Activated CD4-positive, CD25-positive, alpha-beta regulatory T cell treated with anti-CD3 and anti-CD28 coated beads, Interleukin-2, amount 50 U/mL, for 72 hours (primary cell): ENCODE data around the gene DVL1.

Experiments
- DNase-seq: peaks from one replicate; pipeline ENCODE4 v3.0.0; 2021

The DVL1 gene

DNA sequence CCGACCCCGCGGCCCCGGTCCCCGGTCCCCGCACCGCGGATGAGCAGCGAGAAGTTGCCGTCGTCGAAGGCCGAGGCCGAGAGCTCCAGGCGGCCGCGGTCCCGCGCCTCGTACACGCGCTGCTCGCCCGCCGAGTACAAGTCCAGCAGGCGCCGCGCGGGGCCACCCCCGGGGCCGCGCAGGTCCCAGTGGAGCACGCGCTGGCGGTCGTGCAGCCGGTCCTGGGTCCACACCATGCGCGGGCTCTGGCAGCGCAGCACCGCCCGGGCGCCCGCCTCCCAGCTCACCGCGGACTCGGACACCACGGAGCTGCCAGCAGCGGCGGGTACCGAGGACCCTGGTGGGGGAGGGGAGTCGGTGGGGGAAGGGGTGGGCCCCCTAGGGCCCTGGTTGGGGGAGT, 6.2 kb upstream of the DVL1 start:
- DNase-seq, result no peak

DNA sequence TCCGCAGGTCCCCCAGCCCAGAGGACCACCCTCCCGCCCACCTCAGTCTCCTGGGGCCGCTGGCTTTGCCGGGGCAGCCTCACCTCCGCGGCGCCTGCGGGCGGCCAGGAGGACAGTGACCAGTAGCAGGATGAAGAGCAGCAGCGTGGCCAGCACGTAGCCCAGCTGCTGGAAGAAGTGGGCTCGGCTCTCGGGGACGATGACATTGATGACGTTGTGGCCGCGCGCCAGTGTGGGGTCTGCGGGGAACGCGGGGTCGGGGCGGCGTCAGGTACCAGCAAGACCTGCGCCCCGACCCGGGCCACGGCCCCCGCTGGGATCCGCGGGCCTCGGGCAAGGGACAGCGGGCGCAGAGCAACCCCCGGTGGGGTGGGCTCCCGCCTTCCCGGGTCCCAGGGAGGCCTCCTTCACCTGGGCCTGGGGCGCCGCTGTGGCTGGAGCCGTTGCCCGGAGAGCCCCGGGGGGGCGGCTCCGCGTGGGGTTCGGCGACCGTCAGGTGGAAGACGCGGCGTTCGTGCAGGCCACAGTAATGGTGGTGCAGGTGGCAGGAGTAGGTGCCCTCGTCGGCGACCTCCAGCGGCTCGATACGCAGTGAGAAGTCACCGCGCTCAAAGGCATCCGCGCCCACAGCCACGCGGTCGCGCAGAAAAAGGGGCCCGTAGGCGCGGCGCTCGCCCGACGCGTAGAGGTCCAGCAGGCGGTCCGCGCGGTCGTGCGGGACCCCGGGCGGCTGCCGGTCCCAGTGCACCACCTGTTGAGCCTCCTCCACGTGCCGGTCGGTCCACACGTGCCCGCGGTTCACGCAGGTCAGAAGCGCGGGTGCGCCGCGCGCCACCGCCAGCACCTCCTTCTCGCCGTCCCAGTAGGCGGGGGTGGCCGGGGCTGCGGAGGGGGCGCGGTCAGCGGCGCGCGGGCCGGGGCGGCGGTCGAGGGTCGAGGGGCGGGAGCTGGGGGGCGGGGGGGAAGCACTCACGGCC, 5.3 kb upstream of the DVL1 start:
- DNase-seq, result no peak

DNA sequence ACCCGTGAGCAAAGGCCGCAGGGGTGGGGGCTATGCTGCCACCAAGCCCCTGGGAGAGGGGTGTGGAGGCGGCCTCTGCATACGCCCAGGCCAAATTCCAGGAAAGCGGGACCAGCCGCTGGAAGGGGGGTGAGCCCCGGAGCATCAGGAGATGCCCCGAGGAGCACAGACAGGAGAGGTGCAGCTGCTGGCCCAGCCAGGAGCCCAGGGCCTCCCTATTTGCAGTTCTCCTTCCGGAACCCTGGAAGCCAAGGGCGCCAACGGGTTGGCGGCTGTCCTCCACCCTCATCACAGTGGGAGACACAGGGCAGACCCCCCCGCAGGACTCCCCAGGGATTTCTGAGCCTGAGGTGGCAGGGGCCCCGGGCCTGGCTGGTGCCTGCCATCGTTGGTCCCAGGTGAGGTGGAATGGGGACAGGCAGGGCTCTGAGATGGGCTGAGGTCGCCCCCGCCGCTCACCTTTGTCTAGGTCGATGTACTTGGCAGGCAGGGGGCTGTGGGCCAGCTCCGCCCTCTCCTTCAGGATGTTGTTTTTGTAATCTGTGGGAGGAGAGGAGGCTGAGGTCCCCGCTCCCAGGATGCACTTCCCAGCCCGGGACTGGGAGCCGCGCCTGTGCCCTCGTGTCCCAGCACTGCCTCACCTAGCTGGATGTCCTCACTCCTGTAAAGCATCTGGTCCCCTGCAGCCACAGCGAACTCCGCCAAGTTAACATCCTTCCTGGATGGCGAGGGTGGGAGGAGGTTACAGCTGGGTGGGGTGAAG, 4.4 kb upstream of the DVL1 start:
- no peak for DNase-seq

- no peak for DNase-seq
Observed at GRCh38 chr1:1352786-1353388, 3.7 kb upstream of the DVL1 start.

GRCh38 chr1:1351511-1352427, 2.6 kb upstream of the DVL1 start:
- no peak for DNase-seq

GRCh38 chr1:1348420-1349255, 580 bp downstream of the DVL1 start:
- DNase-seq, result no peak

GRCh38 chr1:1347663-1348419, 1.4 kb downstream of the DVL1 start:
- DNase-seq, result no peak

- no peak for DNase-seq
Observed at GRCh38 chr1:1347026-1347595, 2.1 kb downstream of the DVL1 start.

GRCh38 chr1:1346501-1346890, 2.7 kb downstream of the DVL1 start:
- no peak for DNase-seq

- no peak for DNase-seq
Observed at GRCh38 chr1:1345860-1346500, 3.2 kb downstream of the DVL1 start.

GRCh38 chr1:1345384-1345783, 3.8 kb downstream of the DVL1 start:
- no peak for DNase-seq

GRCh38 chr1:1344655-1345361, 4.4 kb downstream of the DVL1 start:
- DNase-seq, result no peak

- no peak for DNase-seq
Observed at GRCh38 chr1:1343811-1344421, 5.3 kb downstream of the DVL1 start.

GRCh38 chr1:1342584-1343115, 6.6 kb downstream of the DVL1 start:
- no peak for DNase-seq

- DNase-seq, result no peak
Observed at GRCh38 chr1:1342061-1342562, 7.1 kb downstream of the DVL1 start.

DNA sequence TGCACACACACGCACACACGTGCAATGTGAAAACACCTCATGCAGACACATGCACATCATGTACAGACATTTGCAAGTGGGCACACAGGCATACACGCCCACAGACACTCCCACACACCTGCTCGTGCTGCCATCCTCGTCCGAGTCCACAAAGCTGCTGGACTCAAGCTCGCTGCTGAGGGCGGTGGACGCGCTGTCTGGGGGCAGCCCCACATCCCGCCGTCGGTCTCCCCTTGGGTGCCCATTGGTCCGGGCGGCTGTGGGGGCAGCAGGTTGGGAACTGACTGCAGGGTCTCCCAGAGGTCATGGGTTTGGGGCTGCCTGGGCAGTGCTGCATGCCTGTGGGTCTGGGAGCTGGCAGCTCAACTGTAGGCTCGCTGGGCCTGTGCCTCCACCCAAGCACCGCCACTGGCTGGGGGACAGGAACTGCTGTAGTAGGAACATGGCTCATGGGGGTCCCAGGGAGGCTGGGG, 7.6 kb downstream of the DVL1 start:
- DNase-seq, result no peak

DNA sequence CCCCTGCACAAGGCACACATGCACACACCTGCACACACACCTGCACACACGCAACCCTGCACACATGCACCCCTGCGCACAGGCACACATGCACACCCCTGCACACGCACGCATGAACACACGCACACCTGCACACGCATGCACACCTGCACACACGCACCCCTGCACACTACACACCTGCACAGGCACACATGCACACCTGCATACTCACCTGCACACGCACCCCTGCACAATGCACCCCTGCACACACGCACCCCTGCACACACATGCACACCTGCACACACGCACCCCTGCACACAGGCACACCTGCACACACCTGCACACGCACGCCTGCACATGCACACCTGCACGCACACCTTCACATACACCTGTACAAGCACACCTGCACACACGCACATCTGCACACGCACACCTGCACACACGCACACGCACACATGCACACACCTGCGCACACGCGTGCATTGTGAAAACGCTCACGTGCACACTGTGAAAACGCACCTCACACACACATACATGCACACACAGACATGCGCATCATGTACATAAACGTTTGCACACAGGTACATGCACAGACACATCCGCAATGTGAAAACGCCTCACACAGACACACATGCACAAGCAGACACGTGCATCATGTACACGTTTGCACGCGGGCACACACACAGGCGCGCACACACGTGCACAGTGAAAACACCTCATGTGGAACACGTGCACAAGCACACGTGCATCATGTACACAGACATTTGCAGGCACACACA, 8.2 kb downstream of the DVL1 start:
- DNase-seq, result no peak
